ENCODE measurements around the gene ARHGEF7.

ARHGEF7 gene

DNA sequence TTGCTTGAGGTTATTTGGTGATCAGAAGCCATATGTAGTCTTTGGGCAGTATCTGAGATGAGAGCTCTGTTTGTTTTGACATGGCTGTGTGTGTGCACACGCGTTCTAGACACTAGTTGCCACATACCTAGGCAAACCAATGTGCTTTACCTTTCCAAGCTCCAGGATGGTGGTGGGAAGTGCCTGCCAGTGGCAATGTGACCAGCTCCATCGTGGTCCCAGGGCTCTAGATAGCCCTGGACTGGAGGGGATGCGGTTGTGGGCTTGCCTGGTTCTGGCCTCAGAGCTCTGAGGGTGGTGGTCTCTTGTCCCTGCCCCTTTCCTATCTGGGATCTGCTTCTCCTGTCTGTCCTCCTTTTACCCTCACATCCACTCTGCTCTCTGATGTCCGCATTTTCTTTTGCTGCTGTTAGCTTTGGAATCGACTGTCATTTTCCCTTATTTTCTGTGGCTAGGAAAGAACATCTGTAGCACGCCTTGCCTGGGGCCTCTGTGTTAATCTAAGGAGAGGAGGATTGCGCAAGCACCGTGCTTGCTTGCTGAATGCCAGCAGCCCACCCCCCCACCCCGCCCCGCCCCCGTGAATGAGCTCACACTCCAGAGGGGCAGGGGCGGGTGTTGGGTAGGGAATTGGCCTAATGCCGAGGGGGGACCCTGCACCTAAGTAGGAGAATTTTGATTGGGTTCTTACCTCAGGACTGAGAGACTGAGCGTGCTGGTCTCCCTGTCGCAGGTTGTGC, 89.5 kb downstream of the ARHGEF7 start:
- H3K27ac Mint-ChIP-seq, result peak overlapping the region; percentile 82
- ATAC-seq (no peak), DNase-seq (ENCODE audit: low spot score in 2 of 2) (no peak)
- H3K4me1 Mint-ChIP-seq, result peaks cover 74% of the 10 kb centered on the region
- no peak overlapping the region for H3K4me3 Mint-ChIP-seq
- H3K36me3 Mint-ChIP-seq, result peaks cover 13% of the 10 kb centered on the region
- no peaks in the 10 kb centered on the region for H3K9me3 Mint-ChIP-seq

DNA sequence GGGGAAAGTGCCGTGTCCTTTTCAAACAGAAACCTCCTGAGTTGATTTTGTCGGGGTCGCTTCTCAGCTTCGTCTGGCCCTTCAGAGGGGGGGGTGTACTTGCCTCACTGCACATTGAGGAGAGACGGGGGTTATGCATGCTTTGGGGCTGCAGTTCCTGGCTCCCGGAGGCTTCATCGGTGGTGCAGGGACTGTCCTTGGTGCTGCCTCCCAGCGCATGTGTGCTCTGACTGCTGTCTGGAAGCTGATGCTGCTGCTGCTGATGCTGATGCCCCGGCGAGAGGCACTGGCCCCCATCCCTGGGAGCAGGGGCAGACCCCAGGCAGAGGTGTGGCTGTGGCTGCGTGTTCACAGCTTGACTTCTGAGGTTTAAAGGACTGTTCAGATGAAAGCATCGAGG, 91.0 kb downstream of the ARHGEF7 start:
- Mint-ChIP-seq H3K27ac (no peak overlapping the region), H3K4me3 (no peak overlapping the region), H3K4me1 (peaks cover 74% of the 10 kb centered on the region), H3K36me3 (peaks cover 16% of the 10 kb centered on the region), H3K9me3 (no peaks in the 10 kb centered on the region)
- no peak for DNase-seq (ENCODE audit: low spot score in 2 of 2)
- ATAC-seq, result no peak

DNA sequence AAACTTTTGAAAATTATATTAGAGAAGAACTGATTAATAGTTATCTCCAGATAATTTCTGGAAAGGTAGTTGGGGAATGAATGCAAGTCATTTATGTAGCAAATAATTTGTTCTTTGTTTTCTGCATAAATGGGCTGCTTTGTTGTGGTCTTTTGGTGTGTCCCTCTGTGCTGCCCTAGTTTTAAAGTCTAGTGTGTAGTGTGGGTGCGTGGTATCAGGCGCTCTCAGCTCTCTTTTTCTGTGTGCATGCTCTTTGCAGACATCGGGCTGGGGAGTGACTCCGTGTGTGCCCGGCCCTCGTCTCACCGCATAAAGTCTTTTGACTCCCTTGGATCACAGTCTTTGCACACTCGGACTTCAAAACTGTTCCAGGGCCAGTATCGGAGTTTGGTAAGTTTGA, 94.5 kb downstream of the ARHGEF7 start:
- Mint-ChIP-seq H3K4me1 (peaks cover 70% of the 10 kb centered on the region), H3K4me3 (no peak overlapping the region), H3K36me3 (peaks cover 16% of the 10 kb centered on the region), H3K27ac (no peak overlapping the region), H3K9me3 (no peaks in the 10 kb centered on the region)
- DNase-seq (ENCODE audit: low spot score in 2 of 2) (no peak), ATAC-seq (no peak)

DNA sequence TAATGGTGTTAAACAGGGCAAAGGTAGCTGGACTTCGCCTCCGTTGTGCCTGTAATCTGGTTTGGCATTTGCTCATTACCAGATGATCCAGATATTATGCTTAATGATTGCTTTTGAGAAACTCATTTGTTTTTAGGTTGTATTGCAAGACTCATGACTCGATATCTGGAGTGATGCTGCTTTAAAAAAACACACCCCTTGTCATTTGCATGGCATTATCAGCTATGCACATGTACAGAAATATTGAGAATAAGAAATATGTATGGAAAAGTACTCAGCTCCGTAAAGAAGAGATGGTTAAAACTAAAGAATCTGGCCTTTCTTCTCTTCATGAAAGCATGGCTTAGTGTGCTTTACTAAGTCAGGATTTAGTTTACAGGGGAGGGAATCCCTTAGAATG, 95.0 kb downstream of the ARHGEF7 start:
- H3K9me3 Mint-ChIP-seq, result no peaks in the 10 kb centered on the region
- peaks cover 16% of the 10 kb centered on the region for H3K36me3 Mint-ChIP-seq
- DNase-seq (ENCODE audit: low spot score in 2 of 2) (no peak), ATAC-seq (no peak)
- peaks cover 68% of the 10 kb centered on the region for H3K4me1 Mint-ChIP-seq
- no peak overlapping the region for H3K27ac Mint-ChIP-seq
- H3K4me3 Mint-ChIP-seq, result no peak overlapping the region

DNA sequence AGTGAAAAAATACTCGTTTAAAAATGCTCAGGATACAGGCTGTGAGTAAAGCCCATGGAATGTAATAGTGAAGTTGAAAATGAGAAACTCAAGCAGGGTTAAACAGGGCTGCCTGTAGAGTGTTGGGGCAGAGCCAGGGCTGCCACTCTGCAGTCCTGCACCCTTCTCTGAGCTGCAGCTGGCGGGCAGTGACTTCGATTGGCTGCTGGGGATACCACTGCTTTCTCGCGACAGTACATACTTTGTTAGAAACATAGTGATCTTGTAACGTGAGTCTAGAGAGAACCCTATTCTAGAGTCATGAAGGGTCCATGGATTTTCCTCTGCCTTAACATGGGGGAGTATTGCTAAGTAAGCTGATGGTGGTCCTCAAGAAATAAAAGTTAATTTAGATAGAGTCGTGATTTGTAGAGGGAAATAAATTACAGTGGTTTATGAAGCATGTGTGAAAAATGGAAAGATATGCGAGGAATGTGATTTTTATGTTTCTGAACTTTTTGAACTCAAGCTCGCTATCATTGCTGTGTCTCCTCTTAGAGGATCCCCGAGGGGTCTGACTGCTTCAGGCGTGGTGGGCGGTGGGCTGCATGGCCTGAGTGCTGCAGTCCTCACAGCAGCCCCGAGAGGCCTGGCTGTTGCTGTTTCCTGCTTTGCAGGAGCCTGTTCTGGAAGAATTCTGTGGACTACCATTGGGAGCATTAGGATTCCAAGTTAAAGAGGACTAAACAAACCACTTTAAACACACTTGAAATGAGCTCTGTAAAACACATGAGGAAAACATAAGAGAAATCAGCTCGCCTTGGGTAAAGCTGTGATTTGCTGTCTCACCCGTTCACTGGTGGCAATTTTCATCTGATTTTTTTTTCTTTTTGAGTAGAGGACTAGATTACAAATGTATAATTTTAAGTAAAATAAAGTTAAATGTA, 95.7 kb downstream of the ARHGEF7 start:
- no peak overlapping the region for H3K4me3 Mint-ChIP-seq
- peak overlapping the region; percentile 41 for H3K27ac Mint-ChIP-seq
- no peak for ATAC-seq
- H3K36me3 Mint-ChIP-seq, result peaks cover 10% of the 10 kb centered on the region
- DNase-seq (ENCODE audit: low spot score in 2 of 2), result no peak
- no peaks in the 10 kb centered on the region for H3K9me3 Mint-ChIP-seq
- H3K4me1 Mint-ChIP-seq, result peaks cover 68% of the 10 kb centered on the region

DNA sequence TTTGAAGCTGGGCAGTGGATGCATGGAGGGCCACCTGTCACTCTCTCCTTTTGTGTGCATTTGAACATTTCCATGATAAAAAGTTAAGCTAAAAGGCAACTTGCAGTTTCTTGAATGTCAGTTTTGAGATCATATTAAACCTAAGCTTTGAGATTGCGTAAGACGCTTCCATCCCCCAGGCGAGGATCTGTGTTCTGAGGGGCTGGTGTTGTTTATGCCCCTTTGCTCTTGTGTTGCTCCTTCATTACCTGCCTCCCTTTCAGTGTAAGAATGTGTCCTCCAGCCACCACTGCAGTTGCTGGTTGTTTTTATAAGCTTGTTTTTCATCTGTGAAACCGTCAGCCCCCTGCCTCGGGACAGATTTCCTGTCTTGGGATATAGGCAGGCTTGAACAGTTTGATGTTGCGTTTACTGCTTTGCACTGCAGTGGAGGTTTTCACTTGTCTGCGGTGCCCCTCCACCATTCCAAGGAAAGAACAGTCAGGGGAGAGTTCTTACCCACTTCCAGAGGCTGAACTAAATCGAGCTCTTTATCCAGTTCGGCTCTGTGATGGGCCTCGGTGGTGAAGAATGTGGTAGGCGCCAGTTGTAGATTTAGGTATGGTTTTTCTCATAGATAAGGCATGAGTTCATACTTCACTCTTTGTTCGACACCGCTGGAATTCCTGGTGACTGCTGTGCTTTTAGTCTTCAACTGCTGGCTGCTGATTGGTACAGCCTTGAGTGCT, 96.8 kb downstream of the ARHGEF7 start:
- DNase-seq (ENCODE audit: low spot score in 2 of 2) (no peak), ATAC-seq (no peak)
- peaks cover 11% of the 10 kb centered on the region for H3K36me3 Mint-ChIP-seq
- H3K9me3 Mint-ChIP-seq, result no peaks in the 10 kb centered on the region
- peaks cover 74% of the 10 kb centered on the region for H3K4me1 Mint-ChIP-seq
- H3K27ac Mint-ChIP-seq, result peak overlapping the region; percentile 63
- no peak overlapping the region for H3K4me3 Mint-ChIP-seq

DNA sequence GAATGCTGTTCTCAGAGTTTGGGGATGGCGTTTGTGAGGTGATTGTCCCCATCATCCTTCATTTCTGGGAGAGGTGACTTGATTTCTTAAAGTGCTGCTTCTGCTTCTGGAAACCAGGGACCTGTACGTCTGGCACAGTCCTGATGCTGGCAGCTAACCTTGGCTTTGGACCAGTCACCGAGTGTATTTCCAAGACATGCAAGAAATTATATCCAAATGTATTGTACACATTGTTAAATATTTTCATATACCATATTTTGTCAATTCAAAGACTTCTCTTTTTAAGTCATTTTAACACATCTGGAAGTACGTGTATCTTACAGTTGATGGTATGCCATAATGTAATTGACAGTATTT, 97.4 kb downstream of the ARHGEF7 start:
- H3K9me3 Mint-ChIP-seq, result no peaks in the 10 kb centered on the region
- no peak overlapping the region for H3K4me3 Mint-ChIP-seq
- DNase-seq (ENCODE audit: low spot score in 2 of 2), result no peak
- peaks cover 16% of the 10 kb centered on the region for H3K36me3 Mint-ChIP-seq
- peak overlapping the region; percentile 63 for H3K27ac Mint-ChIP-seq
- peaks cover 80% of the 10 kb centered on the region for H3K4me1 Mint-ChIP-seq
- no peak for ATAC-seq

DNA sequence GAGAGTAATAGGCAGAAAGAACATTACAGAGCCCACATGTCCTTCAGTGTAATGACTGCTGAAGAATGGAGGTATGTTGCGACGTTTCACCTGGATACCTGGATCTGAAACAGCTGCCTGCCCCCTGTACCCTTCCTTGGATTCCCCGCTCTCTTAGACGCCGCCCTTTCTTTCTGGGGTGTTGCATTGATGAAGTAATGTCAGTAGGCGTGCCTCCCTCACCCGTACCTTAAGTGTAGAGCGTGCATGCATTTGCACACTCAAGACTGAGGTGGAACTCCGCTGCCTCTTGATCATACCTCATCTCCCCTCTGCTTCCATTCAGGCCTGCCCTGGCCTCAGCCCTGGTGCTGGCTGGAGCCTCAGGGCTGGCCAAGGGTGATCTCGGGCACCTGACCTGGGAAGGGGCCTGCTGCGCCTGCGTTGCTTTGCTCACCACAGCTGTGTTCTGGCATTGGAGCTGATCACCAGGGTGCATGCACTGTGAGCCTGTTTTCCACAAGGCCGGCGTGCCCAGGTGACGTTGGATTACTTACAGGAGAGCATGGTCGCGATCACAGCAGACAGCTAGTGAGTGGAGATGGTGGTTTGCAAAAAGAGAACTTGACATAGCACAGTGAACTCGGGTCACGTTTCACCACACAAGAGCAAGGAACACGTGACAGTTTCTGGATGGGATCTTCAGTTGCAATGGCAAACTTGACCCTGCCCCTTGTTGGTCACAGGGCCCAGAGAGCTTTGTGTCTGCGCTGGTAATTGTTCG, 99.0 kb downstream of the ARHGEF7 start:
- Mint-ChIP-seq H3K36me3 (peaks cover 31% of the 10 kb centered on the region), H3K9me3 (no peaks in the 10 kb centered on the region), H3K4me3 (no peak overlapping the region), H3K27ac (no peak overlapping the region), H3K4me1 (peaks cover 76% of the 10 kb centered on the region)
- ATAC-seq (no peak), DNase-seq (ENCODE audit: low spot score in 2 of 2) (no peak)

DNA sequence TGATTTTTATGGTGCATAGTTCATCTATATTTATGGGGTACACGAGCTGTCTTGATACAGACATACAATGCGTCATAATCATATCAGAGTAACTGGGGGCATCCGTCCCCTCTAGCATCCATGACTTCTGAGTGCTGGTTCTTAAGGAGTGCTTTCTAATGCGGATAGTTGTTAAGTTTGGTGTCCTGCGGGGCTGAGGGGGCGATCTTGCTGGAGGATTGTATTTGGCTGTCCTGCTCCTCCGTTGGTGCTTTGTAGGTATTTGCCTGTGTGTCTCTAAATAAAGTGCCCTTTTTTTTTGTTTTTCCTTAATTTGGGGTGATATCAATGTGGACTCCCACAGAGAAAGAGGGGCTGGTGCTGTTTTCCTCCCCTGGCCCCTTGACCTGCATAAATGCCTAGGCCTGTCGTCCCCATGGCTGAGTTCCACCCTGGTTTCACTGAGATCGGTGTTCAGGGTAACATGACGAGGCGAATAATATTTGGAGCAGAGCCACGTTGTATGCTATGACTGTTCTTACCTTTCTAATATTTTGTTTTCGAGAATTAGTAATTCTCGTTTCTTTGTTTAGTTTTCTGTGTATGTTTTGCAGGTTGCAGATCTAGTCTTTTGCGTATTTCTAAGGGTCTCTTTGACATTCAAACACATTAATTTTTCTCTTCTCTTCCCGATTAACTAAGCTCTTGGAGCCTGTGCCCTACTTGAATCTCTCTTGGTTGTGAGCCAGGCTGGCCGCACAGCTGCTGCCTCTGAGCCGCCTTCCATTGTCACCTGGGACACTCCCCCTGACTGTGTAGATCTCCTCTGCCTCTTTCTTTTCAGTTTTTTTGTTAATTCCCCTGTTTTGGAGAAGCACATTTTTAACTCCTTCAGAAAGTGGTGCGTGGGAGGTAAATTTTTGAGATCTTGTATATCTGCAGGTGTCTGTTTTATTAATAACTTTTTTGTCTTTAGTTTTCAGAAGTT, 100.3 kb downstream of the ARHGEF7 start:
- no peak for DNase-seq (ENCODE audit: low spot score in 2 of 2)
- no peak overlapping the region for H3K27ac Mint-ChIP-seq

DNA sequence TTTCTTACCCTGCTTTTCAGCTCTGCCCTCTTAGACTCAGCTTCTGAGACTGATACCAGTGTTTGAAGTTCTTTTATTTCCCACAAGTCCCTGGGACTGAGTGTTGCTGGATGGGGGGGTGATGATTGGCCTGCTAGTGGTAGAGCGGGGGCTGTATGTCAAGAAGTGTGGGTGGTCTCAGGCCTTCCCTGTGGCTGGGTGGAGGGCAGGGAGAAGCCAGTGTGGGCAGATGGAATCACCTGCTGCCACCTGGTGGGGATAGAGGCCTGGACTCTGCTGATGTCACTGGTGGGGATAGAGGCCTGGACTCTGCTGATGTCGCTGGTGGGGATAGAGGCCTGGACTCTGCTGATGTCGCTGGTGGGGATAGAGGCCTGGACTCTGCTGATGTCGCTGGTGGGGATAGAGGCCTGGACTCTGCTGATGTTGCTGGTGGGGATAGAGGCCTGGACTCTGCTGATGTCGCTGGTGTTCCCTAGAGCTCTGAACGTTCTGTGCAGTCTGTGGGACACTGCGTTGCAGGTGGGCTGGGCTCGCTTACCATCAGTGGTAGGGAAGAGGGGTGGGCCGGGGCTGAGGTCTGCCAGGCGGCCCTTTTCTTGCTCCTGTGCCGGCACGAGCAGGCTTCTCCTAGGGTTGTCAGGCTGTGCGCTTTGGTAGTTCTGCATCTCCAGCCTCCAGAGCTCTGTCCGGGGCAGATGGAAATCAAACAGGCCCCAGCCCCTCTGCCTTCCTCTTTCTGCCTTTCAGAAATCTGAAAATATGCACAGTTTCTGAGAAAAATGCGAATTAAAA, 101.3 kb downstream of the ARHGEF7 start:
- no peak overlapping the region for H3K4me3 Mint-ChIP-seq
- peaks cover 60% of the 10 kb centered on the region for H3K4me1 Mint-ChIP-seq
- H3K36me3 Mint-ChIP-seq, result peaks cover 25% of the 10 kb centered on the region
- DNase-seq (ENCODE audit: low spot score in 2 of 2), result peak in 1 of 2 donors; percentile 59
- H3K9me3 Mint-ChIP-seq, result no peaks in the 10 kb centered on the region
- H3K27ac Mint-ChIP-seq, result peak overlapping the region; percentile 52
- peak; percentile 55 for ATAC-seq

More for the DNA sequence above, 100.3 kb downstream of the ARHGEF7 start:
- H3K36me3 Mint-ChIP-seq, result peaks cover 25% of the 10 kb centered on the region
- no peaks in the 10 kb centered on the region for H3K9me3 Mint-ChIP-seq
- peaks cover 67% of the 10 kb centered on the region for H3K4me1 Mint-ChIP-seq
- no peak for ATAC-seq
- no peak overlapping the region for H3K4me3 Mint-ChIP-seq

DNA sequence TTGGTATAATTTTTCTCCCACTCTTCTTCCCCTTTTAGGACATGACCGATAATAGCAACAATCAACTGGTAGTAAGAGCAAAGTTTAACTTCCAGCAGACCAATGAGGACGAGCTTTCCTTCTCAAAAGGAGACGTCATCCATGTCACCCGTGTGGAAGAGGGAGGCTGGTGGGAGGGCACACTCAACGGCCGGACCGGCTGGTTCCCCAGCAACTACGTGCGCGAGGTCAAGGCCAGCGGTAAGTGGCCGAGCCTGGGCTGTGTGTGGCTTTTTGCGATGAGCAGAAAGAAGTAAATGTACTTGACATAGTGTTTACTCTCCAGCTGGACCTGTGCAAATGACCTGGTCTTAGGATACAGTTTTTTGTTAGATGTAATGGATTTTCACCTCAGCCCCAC, 102.5 kb downstream of the ARHGEF7 start:
- H3K4me1 Mint-ChIP-seq, result peaks cover 48% of the 10 kb centered on the region
- peaks cover 25% of the 10 kb centered on the region for H3K36me3 Mint-ChIP-seq
- H3K9me3 Mint-ChIP-seq, result no peaks in the 10 kb centered on the region
- peak overlapping the region; percentile 52 for H3K27ac Mint-ChIP-seq
- no peak overlapping the region for H3K4me3 Mint-ChIP-seq
- DNase-seq (ENCODE audit: low spot score in 2 of 2) (no peak), ATAC-seq (no peak)

DNA sequence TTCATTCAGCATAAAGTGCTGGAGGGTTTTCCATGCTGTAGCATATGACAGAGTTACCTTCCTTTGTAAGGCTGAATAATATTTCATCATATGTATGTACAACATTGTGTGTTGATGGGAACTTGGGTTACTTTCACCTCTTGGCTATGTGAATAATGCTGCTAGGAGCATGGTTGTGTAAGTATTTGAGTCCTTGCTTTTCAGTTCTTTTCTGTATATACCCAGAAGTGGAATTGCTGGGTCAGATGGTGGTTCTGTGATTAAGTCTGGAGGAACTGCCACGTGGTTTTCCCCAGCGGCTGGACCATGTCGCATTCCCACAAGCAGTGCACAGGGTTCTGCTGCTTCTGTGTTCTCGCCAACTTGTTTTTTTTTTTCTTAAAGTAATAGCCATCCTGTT, 104.2 kb downstream of the ARHGEF7 start:
- no peak overlapping the region for H3K4me3 Mint-ChIP-seq
- ATAC-seq (no peak), DNase-seq (ENCODE audit: low spot score in 2 of 2) (no peak)
- H3K4me1 Mint-ChIP-seq, result peaks cover 41% of the 10 kb centered on the region
- H3K27ac Mint-ChIP-seq, result peak overlapping the region; percentile 35
- H3K9me3 Mint-ChIP-seq, result no peaks in the 10 kb centered on the region
- peaks cover 25% of the 10 kb centered on the region for H3K36me3 Mint-ChIP-seq

DNA sequence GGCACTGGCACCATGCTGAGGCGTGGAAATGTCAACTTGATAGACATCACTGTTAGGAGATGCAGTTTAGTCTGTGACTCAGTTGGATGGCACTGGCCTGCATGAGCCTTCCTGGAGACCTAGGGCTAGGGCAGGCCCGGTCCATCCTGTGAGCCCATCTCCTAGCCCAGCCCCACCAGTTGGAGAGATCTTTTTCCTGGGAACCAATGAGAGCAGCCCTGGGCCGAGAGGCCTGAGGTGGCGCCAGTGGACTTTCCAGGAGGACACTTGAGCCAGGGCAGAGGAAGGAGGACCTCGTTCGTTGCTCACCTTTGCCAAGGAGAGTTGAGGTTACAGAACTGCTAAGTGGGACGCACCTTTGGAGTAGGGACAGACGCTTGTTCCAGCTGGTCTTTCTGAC, 104.8 kb downstream of the ARHGEF7 start:
- no peak overlapping the region for H3K4me3 Mint-ChIP-seq
- peaks cover 27% of the 10 kb centered on the region for H3K36me3 Mint-ChIP-seq
- ATAC-seq (no peak), DNase-seq (ENCODE audit: low spot score in 2 of 2) (no peak)
- peaks cover 41% of the 10 kb centered on the region for H3K4me1 Mint-ChIP-seq
- H3K27ac Mint-ChIP-seq, result no peak overlapping the region
- H3K9me3 Mint-ChIP-seq, result no peaks in the 10 kb centered on the region
